ENCODE data around the gene SOD2. TPM values are rescaled to one million over a fixed set of nuclear protein-coding genes. Genes with fewer than 3 reads are reported as not detected.

Gene SOD2
- total and polyA plus RNA-seq, 2 of the 13 experiments (the other 11 are each of a cell fraction or from before 2014, with no cell fraction given): 304 to 309 TPM

GRCh38 chr6:159693128-159693893 is at the start of gene SOD2 (continued):
- peak; percentile 93 for TF ChIP-seq ZGPAT (CRISPR knock-in tag; IDR thresholded peaks at IDR 0.05)
- TF ChIP-seq ZNF484 (CRISPR knock-in tag; IDR thresholded peaks at IDR 0.05; ENCODE audit: borderline replicate concordance, low read depth): peak; percentile 88; the same call in 1 of the 2 replicates
- no peak for TF ChIP-seq HHEX (CRISPR knock-in tag; IDR thresholded peaks at IDR 0.05)
- TF ChIP-seq ZNF773 (CRISPR knock-in tag; IDR thresholded peaks at IDR 0.05; ENCODE audit: borderline replicate concordance): peak; percentile 84
- peak; percentile 62 for TF ChIP-seq ZNF281 (CRISPR knock-in tag; IDR thresholded peaks at IDR 0.05; ENCODE audit: borderline replicate concordance)
- no peak for TF ChIP-seq ZNF496 (CRISPR knock-in tag; IDR thresholded peaks at IDR 0.05; ENCODE audit: insufficient replicate concordance)
- no peak for TF ChIP-seq ZNF720 (CRISPR knock-in tag; IDR thresholded peaks at IDR 0.05)
- TF ChIP-seq ZNF407 (CRISPR knock-in tag; IDR thresholded peaks at IDR 0.05; ENCODE audit: not compliant biosample characterization): peak; percentile 96
- peak; percentile 85 for TF ChIP-seq PATZ1 (CRISPR knock-in tag; IDR thresholded peaks at IDR 0.05)
- no peak for TF ChIP-seq ZNF276 (CRISPR knock-in tag; IDR thresholded peaks at IDR 0.05; ENCODE audit: low read depth)
- TF ChIP-seq ZNF230 (CRISPR knock-in tag; IDR thresholded peaks at IDR 0.05): peak; percentile 82; the same call in 1 of the 2 replicates
